Activated CD4-positive, alpha-beta T cell treated with anti-CD3 and anti-CD28 coated beads, Interleukin-2, amount 50 U/mL, for 48 hours (primary cell): Measurements from ENCODE around the gene SEPTIN10.

Source experiments
- DNase-seq, 2 experiments: peaks; one replicate each; pipeline ENCODE4 v3.0.0-alpha.2; 2020

Gene SEPTIN10

DNA sequence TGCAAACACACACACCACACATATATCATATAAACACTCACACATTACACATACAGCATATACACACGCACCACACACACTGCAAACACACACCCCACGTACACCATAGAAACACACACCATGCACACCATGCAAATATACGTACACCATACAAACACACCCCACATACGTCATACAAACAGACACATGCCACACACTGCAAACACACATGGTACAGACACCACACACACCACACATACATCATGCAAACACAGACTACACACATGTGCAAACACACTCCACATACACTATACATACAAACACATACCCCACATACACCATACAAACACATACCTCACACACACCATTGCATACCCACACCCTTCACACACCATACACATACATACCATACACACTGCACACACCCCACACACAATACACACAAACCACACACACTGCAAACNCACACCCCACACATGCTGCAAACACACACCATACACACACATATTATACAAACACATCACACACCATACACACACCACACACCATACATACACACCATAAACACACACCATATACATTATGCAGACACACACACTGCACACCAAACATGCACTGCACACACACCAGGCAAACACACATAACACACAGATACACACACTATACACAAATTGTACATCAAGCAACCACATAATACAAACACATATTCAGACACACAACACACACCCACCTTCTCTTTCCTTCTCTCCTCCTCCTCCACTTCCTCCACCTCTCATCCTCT, 120.4 kb downstream of the SEPTIN10 start:
- DNase-seq, result no peak
